Ishikawa (cell line): ENCODE measurements around the gene SLC25A41.

Experiments
- CEBPB ChIP-seq: IDR thresholded peaks from 2 replicates; pipeline ENCODE4 v1.6.1; 2012
- CREB1 ChIP-seq: IDR thresholded peaks from 2 replicates; pipeline ENCODE4 v1.6.1; 2012; ENCODE audit warnings: low read depth
- EGR1 ChIP-seq: IDR thresholded peaks from 2 replicates; pipeline ENCODE4 v1.6.1; 2012
- EP300 ChIP-seq: IDR thresholded peaks from 2 replicates; pipeline ENCODE4 v1.6.1; 2012; ENCODE audit warnings: borderline replicate concordance
- FOXM1 ChIP-seq: IDR thresholded peaks from 2 replicates; pipeline ENCODE4 v1.6.1; 2012; ENCODE audit warnings: low read depth, borderline replicate concordance
- RAD21 ChIP-seq: IDR thresholded peaks from 2 replicates; pipeline ENCODE4 v1.6.1; 2012; ENCODE audit warnings: low read depth
- REST ChIP-seq: IDR thresholded peaks from 2 replicates; pipeline ENCODE4 v1.6.1; 2012; ENCODE audit warnings: low read depth, mild to moderate bottlenecking
- TAF1 ChIP-seq: IDR thresholded peaks from 2 replicates; pipeline ENCODE4 v1.6.1; 2012; ENCODE audit warnings: low read depth, mild to moderate bottlenecking
- TCF12 ChIP-seq: IDR thresholded peaks from 2 replicates; pipeline ENCODE4 v1.6.1; 2012; ENCODE audit warnings: low read depth
- TEAD4 ChIP-seq: IDR thresholded peaks from 2 replicates; pipeline ENCODE4 v1.6.1; 2012
- YY1 ChIP-seq: IDR thresholded peaks from 2 replicates; pipeline ENCODE4 v1.6.1; 2012; ENCODE audit warnings: low read depth
- ZBTB7A ChIP-seq: IDR thresholded peaks from 2 replicates; pipeline ENCODE4 v1.6.1; 2012; ENCODE audit warnings: low read depth
- TF ChIP-seq, protein P1 (sequence below): IDR thresholded peaks from 2 replicates; pipeline ENCODE4 v1.6.1; 2012
- TF ChIP-seq, protein P2 (sequence below): IDR thresholded peaks from 2 replicates; pipeline ENCODE4 v1.6.1; 2012

GRCh38 chr19:6425732-6426620 lies 7.6 kb downstream of the SLC25A41 start:
- TF ChIP-seq YY1, result no peak
- TF ChIP-seq RAD21, result no peak
- no peak for TF ChIP-seq REST
- TF ChIP-seq EGR1, result no peak
- no peak for TF ChIP-seq EP300
- TF ChIP-seq, protein P1, sequence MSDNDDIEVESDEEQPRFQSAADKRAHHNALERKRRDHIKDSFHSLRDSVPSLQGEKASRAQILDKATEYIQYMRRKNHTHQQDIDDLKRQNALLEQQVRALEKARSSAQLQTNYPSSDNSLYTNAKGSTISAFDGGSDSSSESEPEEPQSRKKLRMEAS, result no peak
- no peak for TF ChIP-seq CEBPB
- no peak for TF ChIP-seq TAF1
- TF ChIP-seq FOXM1, result no peak
- TF ChIP-seq CREB1, result no peak
- TF ChIP-seq TCF12, result no peak
- TF ChIP-seq, protein P2, sequence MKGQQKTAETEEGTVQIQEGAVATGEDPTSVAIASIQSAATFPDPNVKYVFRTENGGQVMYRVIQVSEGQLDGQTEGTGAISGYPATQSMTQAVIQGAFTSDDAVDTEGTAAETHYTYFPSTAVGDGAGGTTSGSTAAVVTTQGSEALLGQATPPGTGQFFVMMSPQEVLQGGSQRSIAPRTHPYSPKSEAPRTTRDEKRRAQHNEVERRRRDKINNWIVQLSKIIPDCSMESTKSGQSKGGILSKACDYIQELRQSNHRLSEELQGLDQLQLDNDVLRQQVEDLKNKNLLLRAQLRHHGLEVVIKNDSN, result no peak
- TF ChIP-seq ZBTB7A, result no peak
- TF ChIP-seq TEAD4, result no peak
